Mesenchymal stem cell (in vitro differentiated cells and primary cell): ENCODE measurements around the gene CMTM3.

Source experiments
- DNase-seq: peaks from one replicate; pipeline ENCODE4 v3.0.0-alpha.2; 2013
- H2AFZ ChIP-seq: one replicate; pipeline ENCODE4 v1.6.1; 2013; ENCODE audit warnings: low read depth, mild to moderate bottlenecking, control low read depth, inconsistent platforms, low read length, moderate library complexity
- H2AK5ac ChIP-seq: 2 replicates; pipeline ENCODE4 v1.6.1; 2013; ENCODE audit warnings: low read length, moderate library complexity, mild to moderate bottlenecking, inconsistent platforms; ENCODE audit not compliant: severe bottlenecking
- H2BK120ac ChIP-seq: one replicate; pipeline ENCODE4 v1.6.1; 2013; ENCODE audit warnings: low read depth, mild to moderate bottlenecking, inconsistent platforms, low read length, moderate library complexity
- H2BK12ac ChIP-seq, 2 experiments: one replicate each; pipeline ENCODE4 v1.6.1; 2013; ENCODE audit warnings: inconsistent platforms in 2 of 2, low read length in 2 of 2, mild to moderate bottlenecking in 2 of 2, moderate library complexity in 2 of 2, control low read depth in 1 of 2
- H2BK15ac ChIP-seq: one replicate; pipeline ENCODE4 v1.6.1; 2013; ENCODE audit warnings: mild to moderate bottlenecking, low read depth, inconsistent platforms; ENCODE audit not compliant: poor library complexity, severe bottlenecking
- H2BK5ac ChIP-seq: 2 replicates; pipeline ENCODE4 v1.6.1; 2013; ENCODE audit warnings: low read depth, mild to moderate bottlenecking, low read length, control low read depth, inconsistent platforms; ENCODE audit not compliant: poor library complexity, severe bottlenecking
- H3K14ac ChIP-seq, 2 experiments: one replicate each; pipeline ENCODE4 v1.6.1; 2013; ENCODE audit warnings: inconsistent platforms in 2 of 2, low read length in 2 of 2, control low read depth in 1 of 2, mild to moderate bottlenecking in 1 of 2, moderate library complexity in 1 of 2
- H3K18ac ChIP-seq, 2 experiments: one replicate each; pipeline ENCODE4 v1.6.1; 2013; ENCODE audit warnings: inconsistent platforms in 2 of 2, low read length in 2 of 2, control low read depth in 1 of 2, low read depth in 1 of 2, mild to moderate bottlenecking in 1 of 2
- H3K23ac ChIP-seq, 2 experiments: one replicate each; pipeline ENCODE4 v1.6.1; 2013; ENCODE audit warnings: inconsistent platforms in 2 of 2, low read length in 2 of 2, mild to moderate bottlenecking in 2 of 2, moderate library complexity in 2 of 2, control low read depth in 1 of 2
- H3K27ac ChIP-seq: 2 replicates; pipeline ENCODE4 v1.5.1; 2013; ENCODE audit warnings: mild to moderate bottlenecking, moderate library complexity, low read length, control low read depth, inconsistent platforms; ENCODE audit not compliant: poor library complexity, severe bottlenecking
- H3K27me3 ChIP-seq, 2 experiments: 2 replicates each; pipeline versions ENCODE4 v1.6.1 to v1.7.0; 2013; ENCODE audit warnings: low read length in 2 of 2, mild to moderate bottlenecking in 2 of 2, moderate library complexity in 2 of 2, control low read depth in 1 of 2, inconsistent platforms in 1 of 2; ENCODE audit not compliant: control insufficient read depth in 1 of 2, insufficient read depth in 1 of 2
- H3K36me3 ChIP-seq, 2 experiments: 2 replicates each; pipeline versions ENCODE4 v1.6.1 to v1.7.0; 2013; ENCODE audit warnings: low read length in 2 of 2, control low read depth in 1 of 2, inconsistent platforms in 1 of 2, low read depth in 1 of 2, mild to moderate bottlenecking in 1 of 2; ENCODE audit not compliant: insufficient read depth in 2 of 2, control insufficient read depth in 1 of 2
- H3K4ac ChIP-seq, 2 experiments: one replicate each; pipeline ENCODE4 v1.6.1; 2013; ENCODE audit warnings: inconsistent platforms in 2 of 2, low read length in 2 of 2, mild to moderate bottlenecking in 2 of 2, moderate library complexity in 2 of 2, control low read depth in 1 of 2, low read depth in 1 of 2
- H3K4me1 ChIP-seq: 2 replicates; pipeline ENCODE4 v1.6.1; 2013; ENCODE audit warnings: low read depth, low read length, control low read depth; ENCODE audit not compliant: control insufficient read depth, insufficient read depth
- H3K4me2 ChIP-seq: 2 replicates; pipeline ENCODE4 v1.6.1; 2013; ENCODE audit warnings: low read length, mild to moderate bottlenecking, inconsistent platforms; ENCODE audit not compliant: poor library complexity, severe bottlenecking
- H3K4me3 ChIP-seq, 2 experiments: 2 replicates each; pipeline versions ENCODE4 v1.5.1 to v1.7.0; 2013; ENCODE audit warnings: low read length in 2 of 2, mild to moderate bottlenecking in 2 of 2, control low read depth in 1 of 2, low read depth in 1 of 2; ENCODE audit not compliant: insufficient read depth in 1 of 2
- H3K79me1 ChIP-seq: replicated peaks from 2 replicates; pipeline ENCODE4 v1.6.1; 2013; ENCODE audit warnings: mild to moderate bottlenecking, control low read depth, low read length, inconsistent platforms; ENCODE audit not compliant: poor library complexity, severe bottlenecking
- H3K9ac ChIP-seq: 2 replicates; pipeline ENCODE4 v1.7.0; 2013; ENCODE audit warnings: mild to moderate bottlenecking, low read length, moderate library complexity
- H3K9me3 ChIP-seq: 2 replicates; pipeline ENCODE4 v1.7.0; 2013; ENCODE audit warnings: mild to moderate bottlenecking, low read length; ENCODE audit not compliant: control insufficient read depth
- H4K8ac ChIP-seq: one replicate; pipeline ENCODE4 v1.6.1; 2013; ENCODE audit warnings: inconsistent platforms, mild to moderate bottlenecking, low read length, moderate library complexity
- H4K91ac ChIP-seq: one replicate; pipeline ENCODE4 v1.6.1; 2013; ENCODE audit warnings: mild to moderate bottlenecking, low read length, inconsistent platforms
- WGBS: methylation state at CpG from one replicate; pipeline ENCODE4 v1.1.7; 2013; ENCODE audit warnings: mixed read lengths; 5-methylcytosine and 5-hydroxymethylcytosine counted together

The CMTM3 gene

DNA sequence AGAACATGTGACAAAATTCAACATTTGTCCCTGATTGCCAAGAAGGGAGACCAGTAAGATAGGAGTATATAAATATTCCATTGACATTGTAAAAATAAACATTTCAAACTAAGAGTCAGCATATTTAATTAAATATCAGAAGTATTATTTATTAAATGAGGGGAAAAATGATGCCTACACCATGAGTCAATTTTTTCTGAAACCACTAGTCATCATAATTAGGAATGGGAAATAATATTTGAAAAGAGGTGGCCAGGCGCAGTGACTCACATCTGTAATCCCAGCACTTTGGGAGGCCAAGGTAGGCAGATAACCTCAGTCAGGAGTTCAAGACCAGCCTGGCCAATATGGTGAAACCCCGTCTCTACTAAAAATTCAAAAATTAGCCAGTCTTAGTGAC is 36.1 kb upstream of the CMTM3 start:
- Histone ChIP-seq H3K14ac (no peak overlapping the region), H3K4me2 (no peak overlapping the region), H3K23ac (no peak overlapping the region), H3K18ac (no peak overlapping the region), H3K9ac (no peak overlapping the region), H2BK15ac (no peak overlapping the region), H3K4me3 (no peak overlapping the region), H3K79me1 (peaks cover 11% of the 10 kb centered on the region), H4K8ac (no peak overlapping the region), H3K36me3 (peaks cover 16 to 31% of the 10 kb centered on the region in 2 experiments), H2BK12ac (no peak overlapping the region), H3K9me3 (no peaks in the 10 kb centered on the region), H2AFZ (no peak overlapping the region), H3K4me1 (peaks cover 6% of the 10 kb centered on the region), H4K91ac (no peak overlapping the region), H2AK5ac (no peak overlapping the region), H2BK5ac (no peak overlapping the region), H2BK120ac (no peak overlapping the region), H3K27ac (no peak overlapping the region), H3K27me3 (no peaks in the 10 kb centered on the region), H3K4ac (no peak overlapping the region)
- no peak for DNase-seq
- WGBS: 94% methylated on average over 2 of the region's 2 CpGs

- Histone ChIP-seq H3K27ac (no peak overlapping the region), H3K9me3 (no peaks in the 10 kb centered on the region), H3K18ac (no peak overlapping the region), H3K4me1 (peaks cover 6% of the 10 kb centered on the region), H3K23ac (no peak overlapping the region), H3K4ac (no peak overlapping the region), H3K4me2 (no peak overlapping the region), H2BK5ac (no peak overlapping the region), H4K91ac (no peak overlapping the region), H3K14ac (no peak overlapping the region), H3K9ac (peak overlapping the region; percentile 13), H4K8ac (no peak overlapping the region), H2AK5ac (no peak overlapping the region), H3K4me3 (no peak overlapping the region), H2AFZ (no peak overlapping the region), H3K36me3 (peaks cover 16 to 23% of the 10 kb centered on the region in 2 experiments), H2BK15ac (no peak overlapping the region), H2BK120ac (no peak overlapping the region), H2BK12ac (no peak overlapping the region), H3K79me1 (peaks cover 11% of the 10 kb centered on the region), H3K27me3 (no peaks in the 10 kb centered on the region)
- peak; percentile 75 for DNase-seq
- no CpG with 5 or more reads among the region's 1 CpG for WGBS
These were observed 35.4 kb upstream of the CMTM3 start for GRCh38 chr16:66569131-66569530.

DNA sequence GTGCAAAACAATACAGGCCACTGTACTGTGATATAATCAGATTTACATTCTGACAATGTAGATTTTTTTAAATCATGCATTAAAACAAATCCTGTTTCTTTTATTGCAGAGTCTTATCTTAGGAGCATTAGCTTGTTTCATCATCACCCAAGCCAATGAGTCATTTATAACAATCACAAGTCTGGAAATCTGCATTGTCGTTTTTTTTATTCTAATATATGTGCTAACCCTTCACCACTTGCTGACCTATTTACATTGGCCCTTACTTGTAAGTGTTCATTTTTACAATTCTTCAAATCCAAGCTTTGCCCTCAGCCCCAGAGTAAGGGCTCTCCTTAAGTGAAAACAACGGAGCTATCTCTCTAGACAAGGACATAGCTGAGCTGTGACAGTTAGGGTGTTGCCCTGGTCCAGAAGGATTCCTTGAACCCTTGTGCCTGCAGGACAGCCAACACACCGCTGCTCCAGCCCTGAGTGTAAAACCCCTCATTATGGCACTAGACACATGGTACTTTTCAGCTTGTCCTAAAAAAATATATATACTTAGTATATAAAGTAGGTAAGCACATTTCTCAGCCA is 34.6 kb upstream of the CMTM3 start:
- Histone ChIP-seq H2BK5ac (no peak overlapping the region), H3K4me3 (peak overlapping the region in 1 of 2 experiments; percentile 26), H3K4ac (no peak overlapping the region), H3K27ac (peak overlapping the region; percentile 21), H4K8ac (no peak overlapping the region), H3K14ac (no peak overlapping the region), H2AK5ac (no peak overlapping the region), H2BK15ac (no peak overlapping the region), H2BK120ac (no peak overlapping the region), H3K18ac (no peak overlapping the region), H3K4me1 (peaks cover 6% of the 10 kb centered on the region), H3K9me3 (no peaks in the 10 kb centered on the region), H3K23ac (no peak overlapping the region), H3K27me3 (no peaks in the 10 kb centered on the region), H2AFZ (no peak overlapping the region), H3K9ac (peak overlapping the region; percentile 28), H3K79me1 (peaks cover 10% of the 10 kb centered on the region), H4K91ac (no peak overlapping the region), H3K4me2 (no peak overlapping the region), H2BK12ac (no peak overlapping the region), H3K36me3 (peaks cover 13 to 19% of the 10 kb centered on the region in 2 experiments)
- 13% methylated on average over 2 of the region's 3 CpGs for WGBS
- peak; percentile 76 for DNase-seq

- no peak overlapping the region for H4K8ac ChIP-seq
- H2BK5ac ChIP-seq: no peak overlapping the region
- H2AFZ ChIP-seq: no peak overlapping the region
- no peak overlapping the region for H3K14ac ChIP-seq
- H3K4me1 ChIP-seq: peaks cover 4% of the 10 kb centered on the region
- no peak overlapping the region for H3K4me2 ChIP-seq
- no peak overlapping the region for H3K27ac ChIP-seq
- H2BK12ac ChIP-seq: no peak overlapping the region
- H3K36me3 ChIP-seq: no peaks in the 10 kb centered on the region
- H3K4ac ChIP-seq: no peak overlapping the region
- no peaks in the 10 kb centered on the region for H3K27me3 ChIP-seq
- no peak overlapping the region for H3K23ac ChIP-seq
- no peak overlapping the region for H3K9ac ChIP-seq
- H3K18ac ChIP-seq: peak overlapping the region in 1 of 2 experiments; percentile 18
- no peaks in the 10 kb centered on the region for H3K9me3 ChIP-seq
- H2BK120ac ChIP-seq: no peak overlapping the region
- WGBS: 77% methylated on average over 2 of the region's 2 CpGs
- H2BK15ac ChIP-seq: no peak overlapping the region
- H3K4me3 ChIP-seq: no peak overlapping the region
- no peak overlapping the region for H4K91ac ChIP-seq
- no peak overlapping the region for H2AK5ac ChIP-seq
- no peaks in the 10 kb centered on the region for H3K79me1 ChIP-seq
- DNase-seq: no peak
These were observed 32.1 kb upstream of the CMTM3 start for GRCh38 chr16:66572356-66572755.
